Prostate gland (tissue), 2 donors: ENCODE data around the gene KIN.

ENCODE experiments used
- CTCF ChIP-seq, 4 experiments: fragments of 200-600 bp in 2 of 4; fragments of 450-650 bp in 2 of 4; sonication (generic) in 2 of 4; IDR thresholded peaks; 1 replicate in 3 of 4; 2 replicates in 1 of 4; pipeline ENCODE4 v1.5.1; 2016 to 2019; ENCODE audit warnings: antibody characterized with exemption in 4 of 4, mild to moderate bottlenecking in 2 of 4, moderate library complexity in 2 of 4
- POLR2A ChIP-seq: fragments of 450-650 bp; IDR thresholded peaks from one replicate; pipeline ENCODE4 v1.6.1; 2016; ENCODE audit warnings: antibody characterized with exemption, mild to moderate bottlenecking
- POLR2AphosphoS5 ChIP-seq: sonication (generic); formaldehyde crosslinking; IDR thresholded peaks from one replicate; pipeline ENCODE4 v1.6.1; 2017; ENCODE audit warnings: antibody characterized with exemption

GRCh38 chr10:7802606-7803005 lies 14.8 kb upstream of the KIN start:
- no peak for TF ChIP-seq POLR2A
- no peak for TF ChIP-seq CTCF (IDR thresholded peaks at IDR 0.05)
- TF ChIP-seq POLR2AphosphoS5: no peak
